ENCODE results near the gene MEX3C. TPM values are rescaled to one million over a fixed set of nuclear protein-coding genes. Genes with fewer than 3 reads are reported as not detected.

The MEX3C gene
- total RNA-seq, 1 experiment from 2014 or later = 45.0 TPM

GRCh38 chr18:51170664-51171063 is 26.8 kb downstream of the MEX3C start:
- POLR2A ChIA-PET = no interaction called here
- ATAC-seq (no peak), DNase-seq (ENCODE audit: low read depth, low spot score) (no peak)
- TF ChIP-seq EZH2phosphoT487 (IDR thresholded peaks at IDR 0.05; ENCODE audit: borderline replicate concordance) (no peak), CBX3 (IDR thresholded peaks at IDR 0.05; ENCODE audit: low read depth) (no peak), EZH2 (IDR thresholded peaks at IDR 0.05) (no peak), YY1 (IDR thresholded peaks at IDR 0.05; ENCODE audit: extremely low read depth, insufficient replicate concordance, low read depth, low read length) (no peak), ATF3 (IDR thresholded peaks at IDR 0.05) (no peak), CEBPB (IDR thresholded peaks at IDR 0.05; ENCODE audit: low read depth) (no peak), ZBTB33 (IDR thresholded peaks at IDR 0.05; ENCODE audit: extremely low read depth, insufficient replicate concordance, low read length) (no peak), ELF1 (IDR thresholded peaks at IDR 0.05; ENCODE audit: borderline replicate concordance, low read depth) (no peak), FOSL1 (IDR thresholded peaks at IDR 0.05; ENCODE audit: low read depth) (no peak)
- Histone ChIP-seq H3K36me3 (ENCODE audit: control insufficient read depth in 1 of 2, insufficient read depth in 2 of 2, low read length in 2 of 2) (peaks cover 0 to 7% of the 10 kb centered on the region in 2 experiments; a peak in 1 of 4 replicates), H3K9me3 (ENCODE audit: control insufficient read depth in 1 of 2, insufficient read depth in 1 of 2, low read depth in 1 of 2, low read length in 2 of 2) (no peaks in the 10 kb centered on the region), H3K4me1 (ENCODE audit: control insufficient read depth in 1 of 2, insufficient read depth in 2 of 2, low read length in 2 of 2) (no peaks in the 10 kb centered on the region), H2AFZ (ENCODE audit: low read depth, low read length, poor library complexity, severe bottlenecking) (no peak overlapping the region), H3K4me2 (ENCODE audit: low read length) (no peak overlapping the region), H3K27ac (ENCODE audit: low read depth, low read length) (no peak overlapping the region), H3K79me2 (ENCODE audit: insufficient read depth, low read length) (no peaks in the 10 kb centered on the region), H3K4me3 (replicated peaks in 1 of 2; ENCODE audit: low read depth in 1 of 2, low read length in 2 of 2) (no peak overlapping the region), H3K9me2 (ENCODE audit: insufficient read depth) (no peaks in the 10 kb centered on the region), H3K27me3 (ENCODE audit: insufficient read depth, low read length) (no peaks in the 10 kb centered on the region), H4K20me1 (ENCODE audit: insufficient read depth) (no peaks in the 10 kb centered on the region), H3K9ac (ENCODE audit: low read length) (no peak overlapping the region)
- intact Hi-C loops (cut with micrococcal nuclease) = no loop called here
- RAD21 ChIA-PET (ENCODE audit: low non-redundant PET in 1 of 2, low total read pairs in 2 of 2, uncharacterized antibody in 2 of 2, unreplicated experiment in 2 of 2) = no interaction called here
- CTCF ChIA-PET = no interaction called here
- no TSS peak for BruUV-seq (replicated peaks)
